ENCODE data around the gene CPLX1. TPM values are rescaled to one million over a fixed set of nuclear protein-coding genes. Genes with fewer than 3 reads are reported as not detected.
A peak's percentile ranks its signal among the peaks of the same experiment; 100 is the strongest.

Gene CPLX1
- total and polyA plus RNA-seq, 4 donors: 0.13 to 13.7 (median 2.8) TPM

DNA sequence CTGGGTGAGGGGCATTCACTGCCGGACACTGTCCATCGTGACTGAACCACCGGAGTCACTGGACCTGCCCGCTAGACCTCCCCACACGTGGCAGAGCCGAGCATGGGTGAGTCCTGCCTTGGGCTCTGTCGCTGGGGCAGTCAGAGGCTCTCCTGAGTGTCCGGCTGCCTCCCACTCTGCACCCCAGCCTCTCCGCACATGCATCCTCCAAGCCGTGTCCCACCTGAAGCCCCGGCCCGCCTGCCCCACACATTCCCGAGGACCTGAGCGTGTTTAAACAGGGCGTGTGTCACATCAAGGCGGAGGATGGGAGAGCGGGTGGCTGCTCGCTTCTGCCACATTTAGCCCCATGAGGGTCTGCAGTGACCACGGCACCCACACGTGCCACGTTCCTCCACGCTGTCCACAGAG, 4.7 kb downstream of the CPLX1 start:
- ATAC-seq (ENCODE audit: low FRiP score) (no peak), DNase-seq (peak in 1 of 2 donors; percentile 52)
- H3K27me3 ChIP-seq (ENCODE audit: control insufficient read depth in 1 of 2, insufficient read depth in 2 of 2, low read length in 1 of 2): no peaks in the 10 kb centered on the region
- H3K4me3 ChIP-seq (ENCODE audit: low read length in 2 of 2): no peak overlapping the region
- H3K9me3 ChIP-seq (ENCODE audit: control insufficient read depth, low read length): peaks cover 1% of the 10 kb centered on the region
- intact Hi-C loops (cut with DNase I): no loop called here
- no peaks in the 10 kb centered on the region for H3K4me1 ChIP-seq (ENCODE audit: control insufficient read depth in 1 of 2, insufficient read depth in 2 of 2, low read length in 2 of 2)
- H3K27ac ChIP-seq (ENCODE audit: low read depth in 1 of 2, low read length in 2 of 2): no peak overlapping the region
- 80 to 81% methylated on average over 22 of the region's 22 CpGs for WGBS, 2 donors
- no peaks in the 10 kb centered on the region for H3K36me3 ChIP-seq (ENCODE audit: control insufficient read depth in 1 of 2, insufficient read depth in 2 of 2, low read length in 1 of 2)

DNA sequence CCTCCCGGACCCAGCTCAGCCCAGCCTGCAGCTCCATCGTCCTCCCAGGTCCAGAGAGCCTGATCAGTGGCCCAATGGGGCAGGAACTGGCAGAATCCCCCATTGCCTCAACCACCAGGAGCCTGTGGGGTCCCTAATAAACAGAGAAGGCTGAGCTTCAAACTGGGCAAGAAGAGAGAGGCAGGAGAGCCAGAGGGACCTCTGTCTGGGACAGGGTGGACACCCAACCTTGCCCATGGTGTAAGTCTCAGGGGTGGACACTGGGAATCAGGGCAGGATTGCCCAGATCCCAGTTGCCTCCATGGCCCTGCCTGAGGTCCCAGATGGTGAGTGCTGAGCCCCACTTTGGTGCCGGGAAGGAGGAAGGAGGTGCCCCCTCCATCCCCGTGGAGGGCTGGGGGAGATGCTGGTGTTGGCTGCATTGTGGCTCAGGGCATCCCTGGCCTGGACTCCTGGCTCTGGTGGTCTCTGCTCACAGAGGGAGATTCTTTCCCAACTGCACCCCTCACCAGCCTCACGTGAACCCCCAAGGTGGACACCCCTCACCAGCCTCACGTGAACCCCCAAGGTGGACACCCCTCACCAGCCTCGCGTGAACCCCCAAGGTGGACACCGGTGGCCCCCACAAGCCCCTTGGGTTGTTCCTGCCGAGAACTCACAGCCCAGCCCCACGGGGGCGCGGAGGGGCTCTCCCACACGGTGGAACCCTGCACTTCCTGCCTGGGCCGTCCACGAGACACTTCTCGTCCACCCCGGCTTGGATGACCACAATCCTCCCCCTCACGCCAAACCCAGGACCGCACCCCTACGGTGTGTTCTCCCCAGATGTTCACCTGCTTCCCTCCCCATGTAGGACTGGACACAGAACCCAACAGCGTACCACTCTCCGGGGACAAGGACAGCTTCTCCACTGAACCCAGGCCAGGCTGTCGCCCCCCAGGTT, 5.4 kb downstream of the CPLX1 start:
- Histone ChIP-seq H3K4me3 (ENCODE audit: low read length in 2 of 2) (no peak overlapping the region), H3K9me3 (ENCODE audit: control insufficient read depth, low read length) (peaks cover 1% of the 10 kb centered on the region), H3K27me3 (ENCODE audit: control insufficient read depth in 1 of 2, insufficient read depth in 2 of 2, low read length in 1 of 2) (no peaks in the 10 kb centered on the region), H3K27ac (ENCODE audit: low read depth in 1 of 2, low read length in 2 of 2) (no peak overlapping the region), H3K36me3 (ENCODE audit: control insufficient read depth in 1 of 2, insufficient read depth in 2 of 2, low read length in 1 of 2) (no peaks in the 10 kb centered on the region), H3K4me1 (ENCODE audit: control insufficient read depth in 1 of 2, insufficient read depth in 2 of 2, low read length in 2 of 2) (no peaks in the 10 kb centered on the region)
- intact Hi-C loops (cut with DNase I): no loop called here
- WGBS, 2 donors: 80 to 81% methylated on average over 20 to 24 of the region's 24 CpGs
- no peak for DNase-seq
- ATAC-seq (ENCODE audit: low FRiP score): peak; percentile 7

DNA sequence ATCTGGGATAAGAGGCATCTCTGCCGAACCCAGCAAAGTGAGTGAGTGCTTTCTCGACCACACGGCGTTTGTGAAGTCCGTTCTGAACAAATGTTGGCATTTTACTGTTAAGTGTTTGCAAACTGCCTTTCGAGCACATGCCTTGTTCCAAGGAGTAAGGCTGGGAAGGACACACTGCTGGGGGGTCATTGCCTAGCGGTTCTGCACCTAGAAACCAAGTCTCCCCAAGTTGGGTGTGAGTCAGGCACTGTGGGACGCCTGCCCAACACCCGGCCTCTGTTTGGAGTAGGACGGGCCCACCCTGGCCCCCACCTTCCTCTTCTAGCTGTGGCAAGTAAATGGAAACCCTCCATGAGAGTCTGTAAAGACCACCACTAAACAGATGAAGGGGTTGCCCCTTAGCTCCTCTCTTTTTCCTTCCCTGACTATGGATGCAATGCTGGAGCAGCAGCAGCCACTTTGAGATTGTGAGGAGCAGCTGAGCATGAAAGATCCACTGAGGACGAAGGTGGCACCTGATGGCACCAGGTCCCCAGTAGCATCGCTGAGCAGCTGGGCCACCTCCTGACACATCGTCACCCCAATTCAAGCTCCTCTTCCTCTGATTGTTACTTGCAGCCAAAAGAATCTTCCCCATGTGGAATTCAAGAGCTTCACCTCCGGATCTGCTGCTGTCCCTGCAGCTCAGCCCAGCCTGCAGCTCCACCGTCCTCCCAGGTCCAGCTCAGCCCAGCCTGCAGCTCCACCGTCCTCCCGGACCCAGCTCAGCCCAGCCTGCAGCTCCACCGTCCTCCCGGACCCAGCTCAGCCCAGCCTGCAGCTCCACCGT, 6.3 kb downstream of the CPLX1 start:
- ATAC-seq (ENCODE audit: low FRiP score) (no peak), DNase-seq (no peak)
- H3K4me1 ChIP-seq (ENCODE audit: control insufficient read depth in 1 of 2, insufficient read depth in 2 of 2, low read length in 2 of 2): no peaks in the 10 kb centered on the region
- 75 to 76% methylated on average over 20 of the region's 20 CpGs for WGBS, 2 donors
- H3K36me3 ChIP-seq (ENCODE audit: control insufficient read depth in 1 of 2, insufficient read depth in 2 of 2, low read length in 1 of 2): no peaks in the 10 kb centered on the region
- H3K27ac ChIP-seq (ENCODE audit: low read depth in 1 of 2, low read length in 2 of 2): no peak overlapping the region
- H3K27me3 ChIP-seq (ENCODE audit: control insufficient read depth in 1 of 2, insufficient read depth in 2 of 2, low read length in 1 of 2): no peaks in the 10 kb centered on the region
- H3K9me3 ChIP-seq (ENCODE audit: control insufficient read depth, low read length): peaks cover 1% of the 10 kb centered on the region
- H3K4me3 ChIP-seq (ENCODE audit: low read length in 2 of 2): no peak overlapping the region
- intact Hi-C loops (cut with DNase I): no loop called here

DNA sequence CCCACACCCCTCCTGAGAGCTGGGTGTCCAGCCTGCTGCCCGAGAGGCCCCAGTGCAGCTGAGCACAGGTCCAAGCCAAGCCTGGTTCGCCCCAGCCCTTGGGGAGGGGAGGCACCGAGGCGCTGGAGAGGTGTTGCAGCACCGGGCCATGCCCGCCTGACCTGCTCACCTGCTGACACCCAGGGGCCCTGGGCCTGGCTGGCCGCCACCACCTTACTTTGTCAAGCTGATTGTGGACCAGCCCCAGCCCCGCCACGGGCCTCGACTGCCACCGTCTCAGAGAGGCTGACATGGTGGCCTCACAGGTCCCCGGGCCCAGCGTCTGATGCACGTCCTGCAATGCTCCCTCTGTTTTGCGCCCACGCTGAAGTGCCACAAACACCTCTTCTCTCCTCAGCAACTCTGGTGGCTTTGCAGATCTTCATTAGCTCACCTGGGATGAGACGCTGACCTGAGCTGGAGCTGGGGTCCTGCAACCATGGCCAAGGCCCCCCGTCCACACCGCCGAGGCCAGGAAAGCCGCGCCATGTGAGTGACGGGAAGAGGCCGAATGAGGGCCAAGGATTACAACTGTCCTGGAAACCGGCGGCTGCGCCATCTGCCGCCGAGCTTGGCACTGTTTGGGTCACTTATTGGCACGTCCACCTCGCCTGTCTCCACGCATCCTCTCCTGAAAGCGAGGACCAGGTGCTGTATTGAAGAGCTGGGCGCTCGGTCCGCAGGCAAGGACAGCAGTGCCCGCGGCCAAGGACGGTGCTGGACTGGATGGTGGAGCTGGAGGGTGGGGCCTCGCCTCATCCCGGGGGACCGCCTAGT, 7.6 kb downstream of the CPLX1 start:
- no peaks in the 10 kb centered on the region for H3K36me3 ChIP-seq (ENCODE audit: control insufficient read depth in 1 of 2, insufficient read depth in 2 of 2, low read length in 1 of 2)
- no peak overlapping the region for H3K4me3 ChIP-seq (ENCODE audit: low read length in 2 of 2)
- no peaks in the 10 kb centered on the region for H3K27me3 ChIP-seq (ENCODE audit: control insufficient read depth in 1 of 2, insufficient read depth in 2 of 2, low read length in 1 of 2)
- H3K27ac ChIP-seq (ENCODE audit: low read depth in 1 of 2, low read length in 2 of 2): no peak overlapping the region
- H3K9me3 ChIP-seq (ENCODE audit: control insufficient read depth, low read length): peaks cover 1% of the 10 kb centered on the region
- WGBS, 2 donors: 83 to 84% methylated on average over 42 of the region's 42 CpGs
- intact Hi-C loops (cut with DNase I): no loop called here
- no peaks in the 10 kb centered on the region for H3K4me1 ChIP-seq (ENCODE audit: control insufficient read depth in 1 of 2, insufficient read depth in 2 of 2, low read length in 2 of 2)
- DNase-seq (no peak), ATAC-seq (ENCODE audit: low FRiP score) (no peak)

DNA sequence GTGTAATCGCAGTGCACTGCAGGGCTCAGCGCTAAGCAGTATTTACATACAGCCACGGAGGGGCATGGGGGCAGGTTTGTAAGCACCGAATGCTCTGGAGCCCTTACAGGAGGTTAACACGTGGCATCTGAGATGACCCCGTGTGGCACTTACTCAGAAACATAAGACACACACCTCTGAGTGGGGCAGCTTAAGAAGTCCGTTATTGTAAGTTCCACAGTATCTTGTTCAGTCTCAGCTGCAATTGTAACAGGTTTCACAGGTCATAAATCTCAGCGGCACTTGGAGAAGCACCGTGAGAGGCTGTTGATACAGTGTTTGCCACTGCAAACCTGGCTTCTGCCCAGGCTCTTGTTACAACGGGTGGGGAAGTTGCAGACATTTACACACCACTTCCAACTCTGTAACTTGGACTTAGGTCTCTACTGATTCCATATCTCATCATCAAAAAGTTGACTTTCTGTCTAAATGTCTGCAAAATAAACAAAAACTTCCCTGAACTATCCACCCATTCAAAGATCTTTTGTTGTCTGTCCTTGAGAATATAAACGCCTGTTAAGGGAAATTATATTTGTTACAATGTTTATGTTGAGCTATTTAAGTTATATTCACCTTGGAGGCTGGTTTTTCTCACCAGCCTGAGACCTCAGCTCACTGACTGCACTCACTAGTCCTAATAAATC, 10.3 kb downstream of the CPLX1 start:
- DNase-seq: peak in 1 of 2 donors; percentile 35
- no peaks in the 10 kb centered on the region for H3K36me3 ChIP-seq (ENCODE audit: control insufficient read depth in 1 of 2, insufficient read depth in 2 of 2, low read length in 1 of 2)
- 16 to 29% methylated on average over 11 of the region's 11 CpGs for WGBS, 2 donors
- H3K27me3 ChIP-seq (ENCODE audit: control insufficient read depth in 1 of 2, insufficient read depth in 2 of 2, low read length in 1 of 2): no peaks in the 10 kb centered on the region
- H3K4me3 ChIP-seq (ENCODE audit: low read length in 2 of 2): no peak overlapping the region
- no peak overlapping the region for H3K27ac ChIP-seq (ENCODE audit: low read depth in 1 of 2, low read length in 2 of 2)
- peaks cover 3% of the 10 kb centered on the region for H3K9me3 ChIP-seq (ENCODE audit: control insufficient read depth, low read length)
- intact Hi-C loops (cut with DNase I): no loop called here
- H3K4me1 ChIP-seq (ENCODE audit: control insufficient read depth in 1 of 2, insufficient read depth in 2 of 2, low read length in 2 of 2): no peaks in the 10 kb centered on the region
- ATAC-seq (ENCODE audit: low FRiP score): no peak

DNA sequence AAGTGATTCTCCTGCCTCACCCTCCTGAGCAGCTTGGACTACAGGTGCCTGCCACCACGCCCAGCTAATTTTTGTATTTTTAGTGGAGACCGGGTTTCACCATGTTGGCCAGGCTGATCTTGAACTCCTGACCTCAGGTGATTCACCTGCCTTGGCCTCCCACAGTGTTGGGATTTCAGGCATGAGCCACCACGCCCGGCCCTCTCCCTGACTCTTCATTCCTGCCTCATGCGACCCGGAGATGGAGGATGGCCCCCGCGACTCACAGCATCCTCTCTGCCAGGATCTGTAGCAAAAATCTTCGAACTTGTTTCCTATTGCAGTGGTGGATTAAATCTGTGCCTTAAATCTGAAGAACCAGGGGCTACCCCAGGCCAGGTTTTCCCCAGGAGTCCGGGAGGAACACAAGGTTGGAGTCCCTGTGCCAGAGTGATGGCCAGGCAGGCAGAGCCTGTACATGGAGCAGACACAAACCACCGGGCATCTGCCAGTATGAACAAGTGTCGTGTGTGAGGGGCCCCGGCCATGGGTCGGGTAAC, 11.5 kb downstream of the CPLX1 start:
- Histone ChIP-seq H3K27ac (ENCODE audit: low read depth in 1 of 2, low read length in 2 of 2) (no peak overlapping the region), H3K9me3 (ENCODE audit: control insufficient read depth, low read length) (peaks cover 1% of the 10 kb centered on the region), H3K4me3 (ENCODE audit: low read length in 2 of 2) (no peak overlapping the region), H3K27me3 (ENCODE audit: control insufficient read depth in 1 of 2, insufficient read depth in 2 of 2, low read length in 1 of 2) (no peaks in the 10 kb centered on the region), H3K36me3 (ENCODE audit: control insufficient read depth in 1 of 2, insufficient read depth in 2 of 2, low read length in 1 of 2) (no peaks in the 10 kb centered on the region), H3K4me1 (ENCODE audit: control insufficient read depth in 1 of 2, insufficient read depth in 2 of 2, low read length in 2 of 2) (no peaks in the 10 kb centered on the region)
- intact Hi-C loops (cut with DNase I): no loop called here
- DNase-seq: peak in 1 of 2 donors; percentile 54
- 79 to 87% methylated on average over 14 of the region's 14 CpGs for WGBS, 2 donors
- ATAC-seq (ENCODE audit: low FRiP score): no peak

DNA sequence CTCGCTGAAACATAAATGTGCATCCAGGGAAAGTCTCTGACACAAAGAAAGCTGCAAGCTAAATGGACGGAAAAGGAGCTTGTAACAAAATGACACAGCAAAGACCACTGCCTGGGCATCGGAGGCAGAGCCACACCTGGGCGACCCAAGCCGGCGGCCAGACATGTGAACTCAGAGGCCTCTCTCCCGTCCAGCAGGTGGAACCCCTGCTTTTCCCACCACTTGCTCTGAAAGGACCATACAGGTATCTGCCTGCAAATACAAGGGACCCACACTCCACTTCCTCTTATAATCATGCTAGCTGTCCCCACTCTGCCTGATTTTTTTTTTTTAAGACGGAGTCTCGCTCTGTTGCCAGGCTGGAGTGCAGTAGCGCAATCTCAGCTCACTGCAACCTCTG, 12.0 kb downstream of the CPLX1 start:
- intact Hi-C loops (cut with DNase I): no loop called here
- Histone ChIP-seq H3K27me3 (ENCODE audit: control insufficient read depth in 1 of 2, insufficient read depth in 2 of 2, low read length in 1 of 2) (no peaks in the 10 kb centered on the region), H3K4me3 (ENCODE audit: low read length in 2 of 2) (no peak overlapping the region), H3K9me3 (ENCODE audit: control insufficient read depth, low read length) (peaks cover 1% of the 10 kb centered on the region), H3K4me1 (ENCODE audit: control insufficient read depth in 1 of 2, insufficient read depth in 2 of 2, low read length in 2 of 2) (no peaks in the 10 kb centered on the region), H3K36me3 (ENCODE audit: control insufficient read depth in 1 of 2, insufficient read depth in 2 of 2, low read length in 1 of 2) (no peaks in the 10 kb centered on the region), H3K27ac (ENCODE audit: low read depth in 1 of 2, low read length in 2 of 2) (no peak overlapping the region)
- peak in 1 of 2 donors; percentile 1 for DNase-seq
- no peak for ATAC-seq (ENCODE audit: low FRiP score)
- WGBS, 2 donors: 56 to 59% methylated on average over 10 of the region's 10 CpGs

Data from aorta (tissue), 5 donors.